NCI-H187 treated with DMSO at 0.1 percent for 48 hours (cell line): ENCODE results near the gene RBP3.
A peak's percentile ranks its signal among the peaks of the same experiment; 100 is the strongest.

Experiments used
- DNase-seq: peaks from one replicate; lab custom pipeline; 2025; lab: John Stamatoyannopoulos, UW

Gene RBP3

DNA sequence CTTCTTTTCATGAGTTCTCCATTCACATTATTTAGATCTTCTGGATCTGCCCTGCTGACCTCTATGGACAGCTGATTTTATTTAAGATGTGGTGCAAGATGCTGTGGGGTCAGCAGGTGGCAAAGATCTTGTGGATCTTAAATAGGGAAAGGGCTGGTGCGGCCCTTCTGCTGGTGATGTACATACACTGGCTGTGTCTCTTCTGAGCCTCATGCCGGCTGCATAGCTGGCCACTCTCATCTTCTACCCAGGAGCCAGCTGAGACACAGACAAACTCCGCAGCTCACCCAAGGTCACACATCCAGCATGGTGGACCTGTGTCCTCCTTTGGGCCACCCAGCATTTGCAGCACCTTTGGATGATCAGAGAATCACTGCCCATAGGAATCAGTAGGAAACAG is 9.7 kb downstream of the RBP3 start:
- DNase-seq = no peak

DNA sequence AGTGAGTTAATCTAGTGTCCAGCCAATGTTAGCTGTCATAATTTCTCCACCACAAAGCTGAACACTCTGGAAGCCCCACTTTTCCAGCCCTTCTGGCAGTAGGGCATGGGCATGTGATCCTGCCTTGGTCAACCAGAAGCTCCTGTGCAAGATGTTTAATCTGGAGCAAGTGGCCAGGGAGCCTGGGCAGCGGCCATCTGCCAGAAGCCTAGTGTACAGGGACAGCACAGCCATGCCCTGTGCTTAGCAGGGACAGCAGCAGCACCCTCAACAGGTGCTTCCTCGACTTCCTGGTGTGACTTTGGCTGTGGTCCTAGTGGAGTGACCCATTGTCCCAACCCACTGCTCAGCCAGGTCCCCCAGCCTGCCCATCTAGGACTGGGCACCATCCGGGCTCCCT is 10.3 kb downstream of the RBP3 start:
- no peak for DNase-seq

DNA sequence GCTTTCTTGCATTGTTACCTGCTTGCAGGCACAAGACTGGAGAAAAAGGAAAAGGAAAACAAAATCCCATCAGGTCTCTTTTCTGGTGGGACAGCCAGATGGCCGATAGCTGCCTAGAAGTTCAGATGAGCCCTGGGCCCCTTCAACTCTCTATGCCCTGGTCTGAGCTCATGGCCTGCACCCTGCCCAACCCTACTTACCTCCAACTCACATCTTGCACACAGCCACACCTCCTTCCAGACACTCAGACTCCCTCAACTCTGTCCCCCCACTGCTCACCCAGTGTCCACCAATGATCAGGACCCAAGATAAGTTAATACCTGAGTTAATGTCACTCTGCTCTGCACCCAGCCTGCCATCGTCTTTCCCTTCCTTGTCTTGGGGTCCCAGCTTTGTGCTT is 10.9 kb downstream of the RBP3 start:
- DNase-seq = no peak

DNA sequence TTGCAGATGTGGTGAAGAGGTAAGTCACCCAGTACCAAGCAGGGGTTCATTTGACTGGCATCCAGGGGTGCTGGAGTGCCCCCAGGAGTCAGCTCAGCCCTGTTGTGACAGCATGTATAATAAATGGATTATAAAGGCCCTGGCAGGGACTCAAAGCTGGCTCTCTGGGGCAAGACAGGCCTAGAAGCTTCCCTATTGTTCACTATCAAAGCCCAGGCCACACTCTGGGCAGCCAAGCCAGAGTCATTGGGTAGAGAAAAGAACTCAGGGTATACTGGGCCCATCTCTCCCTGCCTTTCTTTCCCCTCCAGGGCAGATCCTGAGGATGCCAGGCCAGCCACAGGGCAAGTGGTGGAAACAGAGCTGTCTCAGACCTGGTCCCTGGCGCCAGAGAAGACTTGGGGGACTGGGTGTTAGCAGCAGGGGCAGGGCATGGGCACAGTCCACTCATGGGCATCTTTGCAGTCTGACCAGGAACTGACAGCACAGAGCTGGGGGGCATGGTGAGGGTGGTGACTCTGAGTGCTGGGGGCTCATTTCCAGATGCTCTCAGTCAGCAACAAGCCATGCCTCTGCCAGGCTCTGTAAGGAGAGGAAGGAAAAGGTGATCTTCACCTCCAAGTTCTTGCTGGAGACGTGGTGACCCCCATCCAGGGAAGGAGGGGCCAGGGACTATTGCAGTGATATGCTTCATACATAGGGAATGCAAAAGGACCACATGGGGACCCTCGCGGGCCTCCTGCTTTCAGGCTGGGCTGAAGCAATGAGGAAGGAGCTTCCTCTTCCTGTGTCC is 11.7 kb downstream of the RBP3 start:
- no peak for DNase-seq

DNA sequence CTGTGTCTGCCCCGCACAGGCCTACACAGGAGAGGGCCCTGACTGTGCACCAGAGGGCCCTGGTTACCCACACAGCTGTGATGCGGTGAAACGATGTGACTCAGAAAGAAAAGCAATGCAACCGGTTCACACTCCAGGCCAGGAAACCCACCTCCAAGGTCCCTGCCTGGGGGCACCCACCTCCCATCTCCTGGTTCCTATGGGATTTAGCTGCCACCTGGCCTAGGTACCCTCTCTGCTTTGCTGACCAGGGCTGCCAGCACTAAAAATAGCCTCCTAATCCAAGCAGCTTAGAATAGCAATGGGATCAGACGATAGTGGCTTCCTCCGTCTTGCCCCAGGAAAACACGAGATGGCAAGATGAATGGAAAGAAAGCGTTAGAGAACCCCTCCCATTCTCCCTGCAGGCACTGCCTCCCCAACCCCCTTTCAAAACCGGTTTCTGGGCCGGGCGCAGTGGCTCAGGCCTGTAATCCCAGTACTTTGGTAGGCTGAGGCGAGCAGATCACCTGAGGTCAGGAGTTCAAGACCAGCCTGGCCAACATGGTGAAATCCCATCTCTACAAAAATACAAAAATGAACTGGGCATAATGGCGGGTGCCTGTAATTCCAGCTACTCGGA is 12.4 kb downstream of the RBP3 start:
- DNase-seq = no peak

DNA sequence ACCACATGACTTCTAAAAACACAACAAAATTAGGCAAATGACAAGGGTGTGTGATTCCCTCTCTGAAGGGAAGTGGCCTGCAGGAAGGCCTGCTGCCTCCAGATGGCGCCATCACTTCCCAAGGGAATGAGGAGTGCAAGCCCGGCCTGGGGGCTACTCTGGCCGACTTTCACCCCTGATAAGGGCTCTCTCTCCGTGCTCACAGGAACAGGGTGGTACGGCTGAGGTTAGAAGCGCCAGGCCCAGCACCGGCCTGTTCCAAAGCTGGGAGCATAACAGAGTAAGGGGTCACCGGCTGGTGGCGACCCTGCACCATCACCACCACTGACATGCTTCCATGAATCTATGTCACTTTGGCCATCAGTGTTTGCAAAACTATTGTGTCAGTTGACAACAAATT is 13.1 kb downstream of the RBP3 start:
- no peak for DNase-seq

DNA sequence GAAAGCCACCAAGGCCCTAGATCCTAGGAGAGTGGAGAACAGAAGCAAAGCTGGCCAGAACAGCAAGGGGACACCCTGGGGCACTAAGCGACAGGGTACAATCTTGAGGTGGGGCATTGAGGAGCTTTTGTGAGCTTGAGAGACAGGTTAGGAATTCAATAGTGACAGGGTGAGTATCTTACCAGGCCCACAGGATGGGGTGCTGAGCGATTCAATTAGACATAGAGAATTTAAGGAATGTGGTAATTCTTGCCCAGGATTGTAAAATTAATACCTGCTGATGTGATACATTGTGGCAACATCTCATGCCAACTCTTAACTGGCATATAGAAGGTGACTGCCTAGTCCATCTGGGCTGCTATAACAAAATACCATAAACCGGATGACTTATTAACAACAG is 14.0 kb downstream of the RBP3 start:
- no peak for DNase-seq

DNA sequence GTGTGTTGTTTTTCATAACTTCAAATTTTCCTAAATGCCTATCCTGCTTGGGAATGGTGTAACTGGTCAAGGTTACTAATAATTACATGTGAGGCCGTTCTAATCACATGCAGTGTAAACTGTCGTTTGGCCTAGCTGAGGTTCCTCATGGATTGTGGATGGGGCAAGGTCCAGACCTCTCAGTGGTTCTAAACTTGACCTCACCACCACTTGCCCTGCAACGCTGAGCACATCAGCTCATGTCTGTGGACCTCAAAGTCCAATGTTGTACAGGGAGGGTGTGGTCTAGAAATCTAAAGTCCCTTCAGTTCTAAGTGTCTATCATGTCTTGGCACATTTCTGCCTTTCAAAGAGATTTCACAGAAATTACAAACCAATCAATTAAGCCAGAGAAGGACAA is 15.6 kb downstream of the RBP3 start:
- no peak for DNase-seq

DNA sequence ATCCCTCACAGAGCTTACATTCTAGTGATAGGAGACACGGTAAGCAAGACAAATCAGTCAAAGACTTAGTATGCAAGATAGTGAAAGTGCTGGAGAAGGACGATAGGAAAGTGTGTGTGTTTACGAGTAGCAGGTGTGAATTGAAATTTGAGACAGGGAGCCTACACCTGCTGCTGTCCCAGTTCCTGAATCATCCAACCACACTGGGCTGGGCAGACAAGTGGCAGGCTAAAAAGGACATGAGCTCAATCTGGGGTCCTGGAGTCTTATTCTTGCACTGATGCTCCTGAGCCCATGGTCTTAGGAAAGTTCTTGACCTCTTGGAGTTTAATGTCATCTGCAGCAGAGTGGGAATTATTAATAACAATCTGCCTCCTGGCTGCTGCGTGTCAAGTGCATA is 16.2 kb downstream of the RBP3 start:
- peak; percentile 57 for DNase-seq

DNA sequence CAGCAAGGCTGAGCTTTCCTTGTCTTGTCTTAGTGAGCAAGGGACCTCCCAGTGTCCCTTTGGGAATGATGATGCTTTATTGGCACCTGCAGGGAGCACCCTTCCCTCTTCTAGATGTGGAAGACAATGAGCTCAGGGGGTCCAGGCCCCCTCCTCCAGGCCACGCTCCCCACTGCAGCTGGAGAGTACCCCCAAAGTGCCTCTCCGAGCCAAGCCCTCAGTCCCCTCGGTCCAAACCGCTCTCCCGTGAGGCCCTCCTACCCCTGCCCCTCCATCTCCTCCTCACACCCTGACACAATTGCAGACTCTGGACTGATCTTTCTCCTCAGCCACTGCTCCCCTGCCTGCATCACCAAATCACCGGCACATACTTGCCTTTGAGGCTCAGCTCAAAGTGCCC is 16.7 kb downstream of the RBP3 start:
- no peak for DNase-seq

DNA sequence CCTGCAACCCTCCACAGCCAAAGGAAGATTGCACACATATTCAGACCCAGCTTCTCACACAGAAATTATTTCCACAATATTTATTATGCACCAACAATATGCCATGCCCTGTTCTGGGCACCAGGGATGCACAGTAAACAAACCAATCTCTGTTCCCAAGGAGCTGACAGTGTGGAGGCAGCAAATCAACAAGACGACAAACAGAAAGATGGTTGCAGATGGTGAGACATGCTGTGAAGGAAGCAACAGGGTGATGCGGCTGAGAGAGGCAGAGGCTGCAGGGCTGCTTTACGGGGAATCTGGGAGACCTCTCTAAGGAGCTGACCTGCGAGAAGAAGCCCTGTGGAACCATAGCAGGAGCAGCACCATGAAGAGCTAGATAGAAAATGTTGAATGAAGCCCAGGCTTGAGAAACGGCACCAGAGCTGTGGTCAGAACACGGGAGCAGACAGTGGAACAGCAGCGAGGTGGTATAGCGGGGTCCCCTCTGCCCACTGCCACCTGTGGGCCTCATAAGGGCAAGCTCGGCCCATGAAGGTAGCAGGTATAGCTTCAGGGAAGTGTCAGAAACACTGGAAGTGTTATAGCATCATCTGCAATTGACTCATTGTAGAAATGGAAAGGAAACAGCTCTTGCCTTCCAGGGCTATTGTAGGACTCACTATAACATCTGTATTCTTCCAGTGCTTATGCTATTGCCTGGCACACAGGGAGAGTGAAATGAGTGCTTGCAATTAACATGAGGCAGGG is 17.4 kb downstream of the RBP3 start:
- DNase-seq = no peak

DNA sequence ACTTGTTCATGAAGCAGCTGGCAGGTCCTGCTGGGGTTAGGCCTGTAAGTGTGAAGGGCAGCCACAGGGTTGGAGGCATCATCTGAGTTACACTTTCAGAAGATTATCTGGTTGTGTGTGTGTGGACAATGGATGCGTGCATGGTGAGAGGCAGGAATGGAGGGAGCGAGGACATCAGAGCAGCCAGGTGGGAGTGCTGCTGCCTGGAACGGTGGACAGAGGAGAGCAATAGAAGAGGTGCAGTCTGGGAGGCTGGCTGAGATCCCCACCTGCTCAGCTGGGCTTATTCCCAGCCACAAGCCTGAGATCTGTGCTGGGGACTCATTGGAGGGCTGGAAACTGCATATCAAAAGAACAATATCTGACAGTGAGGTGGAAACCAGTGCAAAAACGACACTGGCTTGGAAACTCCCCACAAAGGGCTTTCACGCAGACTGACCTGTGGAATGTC is 18.0 kb downstream of the RBP3 start:
- no peak for DNase-seq

DNA sequence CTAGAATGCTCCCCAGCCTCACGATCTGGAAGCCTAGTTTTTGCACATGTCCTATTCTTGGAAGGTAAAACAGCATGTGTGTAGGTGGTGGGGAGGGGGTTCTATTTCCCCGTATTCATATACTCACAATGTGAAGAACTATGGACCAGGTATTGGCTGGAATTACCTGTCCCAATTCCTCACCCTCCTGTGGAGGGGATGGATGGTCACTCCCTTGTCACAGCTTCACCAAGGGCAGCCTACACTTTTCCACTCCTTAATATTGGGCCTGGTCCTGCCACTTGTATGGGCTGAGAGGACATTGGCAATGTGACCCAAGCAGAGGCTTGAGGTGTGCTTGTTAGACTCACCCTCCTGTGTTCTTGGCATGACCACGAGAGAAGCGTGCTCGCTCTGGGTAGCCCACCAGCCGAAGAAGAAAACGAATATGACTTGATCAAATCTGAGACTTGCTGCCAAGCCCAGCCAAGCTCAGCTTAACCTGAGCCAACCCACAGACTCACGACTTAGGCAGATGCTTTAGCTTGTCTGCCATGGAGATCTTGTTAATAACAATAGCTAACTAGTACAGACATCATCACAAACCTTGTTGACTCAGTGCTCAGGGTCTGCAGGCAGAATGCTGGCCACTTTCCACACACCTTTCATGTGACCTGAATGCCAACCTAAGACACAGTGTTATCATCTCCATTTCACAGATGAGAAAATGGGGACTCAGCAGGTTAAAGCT is 18.7 kb downstream of the RBP3 start:
- no peak for DNase-seq

DNA sequence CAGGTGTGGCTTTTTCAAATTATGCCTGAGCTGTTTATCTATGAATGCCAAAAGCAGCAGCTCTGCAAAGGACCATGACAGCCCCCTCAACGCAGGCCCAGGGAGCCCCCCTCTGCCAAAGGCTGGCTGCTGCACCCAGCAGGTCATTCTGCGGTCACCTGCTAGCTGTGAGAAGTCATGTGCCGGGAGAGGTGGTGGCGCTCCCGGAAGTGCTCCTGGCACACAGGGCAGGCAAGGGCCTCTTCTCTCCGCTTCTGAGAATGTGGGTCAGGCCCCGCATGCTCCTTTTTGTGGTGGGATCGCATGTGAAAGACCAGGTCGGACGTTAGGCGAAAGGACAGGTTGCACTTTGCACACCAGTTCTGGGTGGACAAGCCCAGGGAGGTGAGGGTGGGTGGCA is 19.5 kb downstream of the RBP3 start:
- DNase-seq = no peak

DNA sequence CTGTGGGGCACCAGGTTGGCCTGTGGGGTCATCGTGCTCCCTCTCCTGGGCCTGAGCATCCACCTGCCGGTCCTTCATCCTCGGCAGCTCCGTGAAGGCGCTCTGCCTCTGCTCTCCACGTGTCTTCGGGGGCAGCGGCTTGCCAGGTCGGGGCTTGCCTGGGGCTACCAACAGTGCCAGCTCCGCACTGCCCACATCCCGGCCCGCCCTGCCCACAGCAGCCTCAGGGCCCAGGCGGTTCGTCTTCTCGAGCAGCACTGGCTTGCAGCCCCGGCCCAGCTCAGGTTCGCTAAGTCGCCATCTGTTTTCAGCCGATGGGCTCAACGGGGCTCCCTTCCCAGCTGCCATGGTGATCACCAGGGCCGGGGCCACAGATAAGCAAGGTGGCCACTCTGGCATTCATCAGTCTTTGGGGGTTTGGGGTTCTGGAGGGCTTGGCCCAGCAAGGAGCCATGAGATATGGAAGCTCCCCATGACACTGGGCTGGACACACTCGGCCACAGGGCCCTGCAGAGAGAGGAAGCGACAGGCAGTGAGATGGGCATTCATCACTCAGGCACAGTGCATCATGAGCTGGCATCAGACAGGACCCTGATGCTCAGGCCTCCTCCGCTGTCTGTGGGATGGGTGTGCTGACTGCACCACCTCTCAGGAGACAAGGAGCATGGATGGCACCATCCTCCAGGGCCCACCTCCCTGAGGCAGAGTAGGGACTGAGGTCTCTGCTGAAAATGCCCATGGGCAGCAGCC is 20.4 kb downstream of the RBP3 start:
- no peak for DNase-seq

DNA sequence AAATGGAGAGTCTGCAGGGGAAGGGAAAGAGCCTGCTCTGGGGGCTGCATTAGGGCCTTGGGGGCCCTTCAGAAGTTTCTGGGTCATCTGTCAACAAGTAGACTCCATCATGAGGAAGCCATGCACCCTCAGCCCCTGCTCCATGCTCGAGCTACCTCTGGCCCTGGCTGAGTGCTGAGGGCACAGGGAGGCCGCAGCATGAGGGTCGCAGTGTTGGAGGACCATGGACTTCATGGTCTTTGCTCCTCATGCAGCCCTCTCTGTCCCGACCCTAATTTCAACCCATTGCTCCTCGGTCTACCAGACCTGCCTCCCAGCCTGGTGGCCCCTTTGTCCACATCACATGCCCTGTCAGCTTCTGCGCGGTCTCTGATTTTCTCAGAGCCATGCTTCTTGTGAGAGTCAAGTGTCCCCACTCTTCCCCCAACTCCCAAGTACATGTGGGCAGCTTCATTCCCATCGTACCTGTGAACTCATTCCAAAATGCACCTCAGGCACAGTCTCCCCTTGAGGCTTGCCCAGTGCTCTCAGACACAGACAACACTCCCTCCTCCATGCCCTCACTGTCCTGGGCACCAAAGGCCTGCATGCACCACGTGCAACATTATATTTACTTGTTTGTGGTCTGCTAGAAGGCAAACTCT is 21.2 kb downstream of the RBP3 start:
- no peak for DNase-seq

DNA sequence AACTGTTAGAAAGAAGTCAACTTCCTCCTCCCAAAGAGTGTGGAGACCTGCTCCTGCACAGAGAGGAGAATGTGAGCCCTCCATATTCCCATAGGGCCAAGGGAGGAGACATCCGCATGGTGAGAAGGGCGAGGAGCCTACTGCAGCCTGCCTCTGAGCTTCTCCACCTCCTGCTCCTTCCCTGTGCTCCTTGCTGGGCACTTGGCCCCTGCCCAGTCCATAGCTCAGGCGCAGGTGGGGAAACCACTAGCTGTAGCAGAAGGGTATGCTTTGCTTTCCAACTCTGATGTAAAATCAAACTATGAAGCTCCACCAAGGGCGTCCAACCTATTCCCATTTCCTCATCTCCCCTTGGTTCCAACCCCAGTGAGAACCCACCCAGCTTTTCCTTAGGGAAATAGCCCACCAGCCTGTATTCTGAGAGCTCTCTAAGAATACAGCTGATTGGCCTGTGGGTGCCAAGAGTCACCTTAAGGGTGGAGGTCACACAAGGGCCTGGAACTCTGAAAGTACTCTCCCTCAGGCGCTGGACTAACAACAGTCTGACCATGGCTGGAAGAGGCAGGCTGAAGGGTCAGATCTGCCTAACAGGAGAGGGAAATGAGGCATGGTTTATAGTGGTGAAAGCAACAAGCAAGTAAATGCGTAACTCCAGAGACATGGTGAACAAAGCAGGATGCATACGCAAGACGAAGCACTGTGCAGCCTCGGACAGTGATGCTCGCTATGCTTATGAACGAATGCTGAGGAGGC is 22.0 kb downstream of the RBP3 start:
- DNase-seq = no peak

DNA sequence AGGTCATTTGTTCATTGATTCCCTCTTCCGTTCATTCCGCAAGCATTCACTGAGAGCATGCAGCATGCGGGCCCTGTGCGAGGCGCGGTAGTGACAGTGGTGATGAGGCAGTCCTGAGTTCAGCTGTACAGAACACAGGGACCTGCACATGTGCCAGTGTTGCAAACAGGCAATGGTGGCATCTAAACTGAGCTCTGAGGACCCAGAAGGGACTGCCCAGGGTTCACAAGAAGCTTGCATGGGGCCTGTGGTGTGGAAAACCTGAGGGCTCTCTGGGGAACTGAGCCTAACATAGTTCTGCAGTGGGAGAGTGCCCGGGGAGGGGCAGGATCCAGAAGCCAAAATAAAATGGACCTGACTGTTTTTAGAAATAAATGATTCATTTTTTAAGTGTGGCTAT is 22.7 kb downstream of the RBP3 start:
- no peak for DNase-seq

DNA sequence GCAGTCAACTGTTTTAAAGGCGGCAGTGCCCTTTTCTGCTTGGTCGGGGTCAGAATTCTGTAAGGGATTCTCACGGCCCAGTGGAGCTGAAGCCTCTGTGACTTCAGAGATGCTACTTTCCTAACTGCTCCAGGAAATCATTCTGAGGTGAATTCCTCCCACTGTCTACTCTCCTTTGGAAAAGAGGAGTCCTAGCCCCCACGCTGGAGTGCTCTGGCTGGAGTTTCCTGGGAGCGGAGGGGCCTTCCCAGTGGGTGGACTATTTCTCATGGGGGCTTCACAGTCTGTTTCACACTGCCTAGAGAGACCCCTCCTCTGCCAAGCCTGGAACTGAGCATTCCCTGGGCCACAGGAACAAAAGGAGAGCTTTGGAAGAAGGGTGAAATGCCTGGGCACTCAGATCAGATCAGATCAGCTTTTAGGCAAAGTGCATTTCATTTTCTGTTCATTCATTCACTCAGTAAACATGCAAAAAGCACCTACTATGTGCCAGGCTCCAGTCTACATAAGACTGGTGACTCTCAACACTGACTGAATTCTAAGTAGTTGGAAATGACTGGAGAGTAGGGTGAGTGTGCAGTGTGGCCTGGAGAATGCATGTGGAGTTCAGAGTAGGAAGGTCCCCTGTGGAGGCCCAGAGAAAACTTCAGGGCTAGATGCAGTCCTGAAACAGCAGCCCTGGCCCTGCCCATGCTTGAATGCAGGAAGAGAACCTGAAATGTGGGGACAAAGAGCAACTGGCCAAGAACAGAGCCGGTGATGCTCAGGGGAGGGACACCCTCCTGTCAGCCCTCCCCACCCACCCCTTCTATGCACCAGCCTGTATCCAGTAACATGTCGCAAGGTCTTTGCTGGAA is 23.7 kb downstream of the RBP3 start:
- no peak for DNase-seq

DNA sequence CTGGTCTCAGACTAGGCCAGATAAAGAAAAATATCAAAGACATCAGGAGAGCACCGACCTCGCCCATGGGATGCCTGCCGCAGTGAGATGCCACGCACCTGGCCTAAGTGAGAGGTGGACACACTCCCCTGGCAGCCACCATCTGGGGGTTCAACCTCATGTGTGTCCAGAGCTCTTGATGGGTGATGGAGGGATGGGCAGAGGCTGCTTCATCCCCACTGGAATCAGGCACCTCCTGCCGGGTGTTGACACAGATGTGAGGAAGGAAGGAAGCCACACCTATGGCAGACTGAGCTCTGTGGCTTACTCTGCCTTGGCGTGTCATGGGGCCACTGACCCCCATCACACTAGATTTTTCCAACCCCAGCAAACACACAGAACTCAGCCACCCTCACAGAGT is 24.6 kb downstream of the RBP3 start:
- DNase-seq = no peak
